ENCODE measurements around the gene INO80E.

The INO80E gene

DNA sequence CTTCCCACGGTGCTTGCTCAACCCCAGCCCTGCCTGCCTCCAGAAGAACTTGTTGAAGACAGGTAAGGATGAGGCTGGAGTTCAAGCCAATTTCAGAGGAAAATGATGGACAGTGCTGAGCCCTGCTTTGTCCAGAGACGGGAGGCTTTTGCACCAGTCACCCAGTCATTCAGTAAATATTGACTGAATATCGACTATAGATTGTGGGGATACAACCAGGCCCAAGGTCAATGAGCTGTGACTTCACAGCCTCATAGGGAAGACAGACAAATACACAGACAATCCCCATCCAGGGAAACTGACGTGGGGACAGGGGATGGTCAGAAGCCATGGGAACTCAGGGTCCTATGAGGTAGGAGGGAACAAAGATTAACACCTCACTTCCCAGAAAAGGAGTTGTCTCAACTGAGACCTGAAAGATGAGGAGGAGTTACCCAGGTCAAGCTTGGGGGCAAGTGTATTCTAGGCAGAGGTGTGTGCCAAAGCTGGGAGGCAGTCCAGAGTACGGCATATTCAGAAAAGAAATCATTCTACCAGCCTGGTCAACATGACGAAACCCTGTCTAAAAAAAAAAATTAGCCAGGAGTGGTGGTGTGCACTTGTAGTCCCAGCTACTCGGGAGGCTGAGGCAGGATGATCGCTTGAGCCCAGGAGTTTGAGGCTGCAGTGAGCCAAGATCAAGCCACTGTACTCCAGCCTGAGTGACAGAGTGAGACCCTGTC, 20.7 kb downstream of the INO80E start:
- TF ChIP-seq CTCF (IDR thresholded peaks at IDR 0.05): no peak

DNA sequence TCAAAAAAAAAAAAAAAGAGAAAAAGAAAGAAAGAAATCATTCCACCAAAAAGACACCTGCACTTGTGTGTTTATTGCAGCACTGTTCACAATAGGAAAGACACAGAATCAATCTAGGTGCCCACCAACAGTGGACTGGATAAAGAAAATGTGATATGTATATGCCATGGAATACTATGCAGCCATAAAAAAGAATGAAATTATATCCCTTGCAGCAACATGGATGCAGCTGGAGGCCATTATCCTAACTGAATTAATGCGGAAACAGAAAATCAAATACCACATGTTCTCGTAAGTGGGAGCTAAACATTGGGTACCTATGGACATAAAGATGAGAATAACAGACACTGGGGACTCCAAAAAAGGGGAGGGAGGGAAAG, 21.2 kb downstream of the INO80E start:
- TF ChIP-seq CTCF (IDR thresholded peaks at IDR 0.05): no peak

GRCh38 chr16:30018731-30019158, 22.7 kb downstream of the INO80E start:
- no peak for TF ChIP-seq CTCF (IDR thresholded peaks at IDR 0.05)

DNA sequence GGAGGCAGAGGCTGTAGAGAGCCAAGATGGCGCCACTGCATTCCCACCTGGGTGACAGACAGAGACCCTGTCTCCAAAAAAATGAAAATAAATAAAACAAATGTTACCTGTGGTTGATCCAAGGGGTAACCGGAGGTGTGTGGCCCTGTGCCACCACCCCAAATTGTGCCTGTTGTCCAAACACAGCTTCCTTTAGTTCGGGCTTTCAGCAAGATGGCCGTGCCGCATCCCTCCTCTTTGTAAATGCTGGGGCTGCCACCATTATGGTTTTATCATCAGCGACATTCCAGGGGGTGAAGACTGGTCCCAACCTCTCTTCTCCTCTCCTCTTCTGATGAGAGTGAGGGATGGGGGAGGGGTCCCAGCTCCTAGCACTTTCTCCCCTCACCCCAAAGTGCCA, 26.8 kb downstream of the INO80E start, which contains the start of gene C16orf92:
C16orf92 (plus strand) TSS at position 312 of the 400 bp plus-strand sequence. CDS start 143 bp downstream, outside the sequence.
- TF ChIP-seq CTCF (IDR thresholded peaks at IDR 0.05): no peak

GRCh38 chr16:30023586-30023985, 27.5 kb downstream of the INO80E start:
- no peak for TF ChIP-seq CTCF (IDR thresholded peaks at IDR 0.05)

DNA sequence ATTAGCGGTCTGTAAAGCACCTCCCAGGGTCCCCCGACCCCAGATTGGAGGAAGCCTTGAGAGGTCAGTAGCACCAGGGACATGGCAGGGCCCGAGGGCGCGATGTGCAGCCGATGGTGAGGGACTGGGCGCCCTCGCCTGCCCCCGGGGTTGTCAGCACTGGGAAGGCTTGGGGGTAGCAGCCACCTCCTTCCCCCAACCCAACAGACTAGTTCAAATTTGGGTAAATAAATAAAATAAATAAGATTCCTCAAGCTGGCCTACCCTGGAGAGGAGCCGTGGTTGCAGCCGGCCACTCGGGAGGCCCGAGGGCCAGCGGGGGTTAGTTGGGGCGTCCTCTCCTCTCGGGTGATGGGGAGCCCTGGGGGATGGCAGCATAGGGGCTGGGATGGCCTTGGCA, 28.4 kb downstream of the INO80E start:
- no peak for TF ChIP-seq CTCF (IDR thresholded peaks at IDR 0.05)

DNA sequence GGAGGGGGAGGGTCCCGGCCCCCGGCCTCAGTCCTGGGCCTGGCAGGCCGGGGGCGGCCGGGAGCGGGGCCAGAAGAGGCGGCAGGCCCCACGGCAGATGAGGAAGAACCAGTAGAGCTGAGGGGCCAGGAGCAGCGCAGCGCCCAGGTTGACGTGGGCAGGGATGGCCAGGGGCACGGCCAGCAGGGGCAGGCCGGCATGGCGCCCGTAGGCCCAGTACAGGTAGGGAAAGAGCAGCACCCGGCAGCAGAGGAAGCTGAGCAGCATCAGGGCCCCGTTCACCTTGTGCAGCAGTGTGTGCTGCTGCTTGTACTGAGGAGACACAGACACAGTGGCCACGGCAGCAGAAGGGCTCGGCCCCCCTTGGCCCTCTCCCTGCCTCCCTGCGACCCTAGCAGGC, 29.1 kb downstream of the INO80E start:
- TF ChIP-seq CTCF (IDR thresholded peaks at IDR 0.05): no peak

DNA sequence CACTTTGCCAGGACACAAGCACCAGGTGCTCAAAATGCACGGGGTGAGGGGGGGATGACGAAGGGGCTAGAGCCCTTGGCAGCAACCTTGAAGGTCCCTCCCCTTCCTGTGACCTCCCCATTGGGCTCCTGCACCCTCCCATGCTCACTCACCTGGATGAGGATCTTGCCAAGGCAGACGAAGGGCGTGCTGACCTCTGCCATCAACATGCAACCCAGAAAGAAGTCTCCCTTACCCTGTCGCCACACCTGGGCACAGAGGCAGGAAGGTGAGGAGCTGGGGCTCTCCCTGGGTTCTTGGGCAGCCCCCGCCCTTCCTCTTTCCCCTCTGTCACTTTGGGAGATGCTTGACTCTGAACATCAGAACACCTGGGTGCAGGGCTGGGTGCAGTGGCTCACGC, 29.5 kb downstream of the INO80E start:
- TF ChIP-seq CTCF (IDR thresholded peaks at IDR 0.05): no peak
